ENCODE measurements around the gene MEA1.

Gene MEA1

GRCh38 chr6:43029120-43029519 lies 15.4 kb upstream of the MEA1 start:
- no peak for DNase-seq (ENCODE audit: low read depth)
- TF ChIP-seq CTCF (IDR thresholded peaks at IDR 0.05; ENCODE audit: insufficient read depth, low read depth, low read length, missing control alignments): no peak
- no peak overlapping the region for H3K4me3 ChIP-seq (ENCODE audit: low read length)

- no peak for DNase-seq (ENCODE audit: low read depth)
- no peak for TF ChIP-seq CTCF (IDR thresholded peaks at IDR 0.05; ENCODE audit: insufficient read depth, low read depth, low read length, missing control alignments)
- H3K4me3 ChIP-seq (ENCODE audit: low read length): no peak overlapping the region
Measured at GRCh38 chr6:43026365-43026764, 12.6 kb upstream of the MEA1 start.

GRCh38 chr6:43024436-43024835 lies 10.7 kb upstream of the MEA1 start:
- DNase-seq (ENCODE audit: low read depth): no peak
- no peak for TF ChIP-seq CTCF (IDR thresholded peaks at IDR 0.05; ENCODE audit: insufficient read depth, low read depth, low read length, missing control alignments)
- H3K4me3 ChIP-seq (ENCODE audit: low read length): no peak overlapping the region

- peak; percentile 80 for DNase-seq (ENCODE audit: low read depth)
- TF ChIP-seq CTCF (IDR thresholded peaks at IDR 0.05; ENCODE audit: insufficient read depth, low read depth, low read length, missing control alignments): no peak
Measured at GRCh38 chr6:43021270-43022047, 7.7 kb upstream of the MEA1 start, which contains the start of gene RRP36. RRP36 (plus strand) TSS chr6:43021623; CDS start chr6:43021655, 32 bp downstream.

GRCh38 chr6:43020847-43021246 lies 7.1 kb upstream of the MEA1 start:
- no peak for TF ChIP-seq CTCF (IDR thresholded peaks at IDR 0.05; ENCODE audit: insufficient read depth, low read depth, low read length, missing control alignments)
- DNase-seq (ENCODE audit: low read depth): no peak
- H3K4me3 ChIP-seq (ENCODE audit: low read length): peak overlapping the region; percentile 100

More at GRCh38 chr6:43021270-43022047, 7.7 kb upstream of the MEA1 start, which contains the start of gene RRP36:
- H3K4me3 ChIP-seq (ENCODE audit: low read length): peak within 1 kb of the TSS; percentile 100

- DNase-seq (ENCODE audit: low read depth): no peak
- no peak for TF ChIP-seq CTCF (IDR thresholded peaks at IDR 0.05; ENCODE audit: insufficient read depth, low read depth, low read length, missing control alignments)
- no peak overlapping the region for H3K4me3 ChIP-seq (ENCODE audit: low read length)
Measured at GRCh38 chr6:43020052-43020705, 6.4 kb upstream of the MEA1 start.
